GDM1 (cell line): ENCODE data around the gene TMEM191B.
"Not testable (repeated sequence)": the region's sequence is repeated elsewhere in the genome, so short reads cannot be mapped to it uniquely, and the experiment has no call there.

Source experiments
- DNase-seq: peaks from one replicate; lab custom pipeline; 2025; lab: John Stamatoyannopoulos, UW

TMEM191B gene

DNA sequence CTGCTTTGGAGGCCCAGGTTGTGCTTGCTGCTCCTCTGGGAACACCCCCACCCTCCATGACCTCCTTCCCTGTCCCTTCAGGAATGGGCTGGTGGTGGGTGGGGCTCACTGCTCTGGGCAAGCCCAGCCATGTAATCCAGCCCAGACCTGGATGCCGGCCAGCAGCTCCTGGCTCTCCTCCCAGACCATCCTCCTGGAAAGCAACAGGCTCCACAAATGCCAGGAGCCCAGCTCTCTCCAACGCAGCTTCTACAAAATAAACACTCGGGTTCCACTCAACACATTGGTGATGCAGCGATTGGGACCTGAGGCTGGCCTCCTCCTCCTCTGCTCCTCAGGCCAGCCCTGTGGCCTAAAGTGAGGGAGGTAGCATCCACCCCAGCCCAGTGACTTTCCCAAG, 30.9 kb downstream of the TMEM191B start:
- DNase-seq, result not testable (repeated sequence)

DNA sequence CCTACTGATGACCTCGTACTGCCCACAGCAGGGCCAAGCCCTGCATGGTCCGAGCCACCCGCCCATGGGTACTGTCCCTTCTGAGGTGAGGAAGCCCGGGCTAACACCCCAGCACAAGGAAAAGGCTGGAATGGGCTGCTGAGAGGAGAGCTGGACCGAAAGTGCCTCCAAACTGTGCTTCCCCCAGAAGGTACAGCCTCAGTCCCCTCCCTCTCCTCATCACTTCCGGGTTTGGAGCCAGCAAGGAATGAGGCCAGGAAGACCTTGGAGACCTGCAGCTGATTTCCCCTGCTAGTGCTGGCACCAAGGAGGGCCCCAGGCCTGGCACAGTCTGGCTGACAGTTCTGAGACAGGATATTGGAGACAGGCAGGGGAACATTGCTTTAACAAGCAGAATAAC, 31.3 kb downstream of the TMEM191B start:
- not testable (repeated sequence) for DNase-seq

DNA sequence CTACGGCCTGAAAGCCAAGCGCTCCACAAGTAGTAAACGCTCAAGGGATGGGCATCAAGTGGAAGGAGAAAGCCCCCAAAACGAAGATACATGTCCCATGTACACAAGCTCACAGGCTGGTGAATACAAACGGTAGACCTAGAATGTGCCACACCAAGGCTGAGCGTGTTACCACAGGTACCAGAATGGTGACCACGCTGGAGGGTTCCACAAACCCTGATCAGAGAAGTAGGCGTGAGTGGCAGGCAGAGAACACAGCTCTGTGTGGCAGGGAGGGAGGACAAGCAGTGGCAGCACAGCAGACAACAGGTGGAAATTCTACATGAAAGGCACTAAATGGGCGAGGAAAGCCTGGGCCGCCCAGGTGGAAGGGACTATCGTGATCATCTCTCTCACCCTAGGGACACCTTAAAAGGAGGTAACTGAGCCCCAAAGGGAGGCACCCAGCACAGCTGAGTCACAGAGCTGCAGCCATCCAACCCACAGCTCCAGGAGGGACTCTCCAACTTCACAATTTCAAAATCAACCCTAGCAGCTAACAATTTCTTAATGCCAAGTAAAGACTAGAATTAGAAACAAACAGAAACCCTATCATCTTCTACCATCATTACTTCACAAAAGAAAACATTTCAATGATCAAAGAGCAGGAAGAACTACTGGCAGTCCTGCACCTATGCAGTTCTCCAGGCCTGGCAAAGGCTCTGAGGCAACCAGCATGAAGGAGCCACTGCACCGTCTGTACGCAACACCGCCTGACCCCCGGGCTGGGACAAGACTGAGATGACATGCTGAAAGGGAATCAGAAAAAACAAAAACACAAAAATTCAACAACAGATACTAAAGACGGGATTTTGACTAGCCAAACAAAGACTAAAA, 32.7 kb downstream of the TMEM191B start:
- DNase-seq, result not testable (repeated sequence)

DNA sequence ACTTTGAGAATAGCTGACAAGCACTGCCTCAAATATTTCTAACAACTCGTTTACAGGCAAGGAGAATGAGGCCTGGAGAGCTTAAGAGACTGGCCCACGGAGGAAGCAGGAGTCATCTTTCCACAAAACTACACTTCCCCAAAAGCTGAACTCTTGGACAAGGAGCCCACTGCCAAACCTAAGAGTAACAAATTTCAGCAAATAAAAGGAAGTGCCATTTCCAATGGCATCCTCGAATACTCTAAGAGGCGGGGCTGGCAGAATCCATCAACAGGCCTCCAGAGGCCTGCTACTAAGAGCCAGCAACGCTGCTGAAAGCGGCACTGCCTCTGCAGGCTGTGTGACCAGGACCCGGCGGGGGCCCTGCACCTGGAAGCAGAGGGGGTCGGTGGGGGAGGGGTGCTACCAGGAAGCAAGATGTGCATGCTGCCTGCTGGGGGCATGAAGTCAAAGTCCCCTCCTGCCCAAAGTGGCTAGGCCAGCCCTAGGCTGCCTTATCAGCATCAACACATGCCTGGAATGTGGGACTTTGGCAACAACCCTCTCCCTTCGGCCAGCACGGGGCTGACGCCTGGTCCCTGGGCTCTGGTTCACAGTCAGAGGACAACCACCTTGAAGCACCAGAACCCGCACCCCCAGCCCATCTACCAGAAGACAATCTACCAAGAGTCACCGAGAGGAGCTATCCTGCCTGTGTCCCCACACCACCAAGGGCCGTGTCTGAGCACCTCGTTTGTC, 43.1 kb downstream of the TMEM191B start:
- not testable (repeated sequence) for DNase-seq

DNA sequence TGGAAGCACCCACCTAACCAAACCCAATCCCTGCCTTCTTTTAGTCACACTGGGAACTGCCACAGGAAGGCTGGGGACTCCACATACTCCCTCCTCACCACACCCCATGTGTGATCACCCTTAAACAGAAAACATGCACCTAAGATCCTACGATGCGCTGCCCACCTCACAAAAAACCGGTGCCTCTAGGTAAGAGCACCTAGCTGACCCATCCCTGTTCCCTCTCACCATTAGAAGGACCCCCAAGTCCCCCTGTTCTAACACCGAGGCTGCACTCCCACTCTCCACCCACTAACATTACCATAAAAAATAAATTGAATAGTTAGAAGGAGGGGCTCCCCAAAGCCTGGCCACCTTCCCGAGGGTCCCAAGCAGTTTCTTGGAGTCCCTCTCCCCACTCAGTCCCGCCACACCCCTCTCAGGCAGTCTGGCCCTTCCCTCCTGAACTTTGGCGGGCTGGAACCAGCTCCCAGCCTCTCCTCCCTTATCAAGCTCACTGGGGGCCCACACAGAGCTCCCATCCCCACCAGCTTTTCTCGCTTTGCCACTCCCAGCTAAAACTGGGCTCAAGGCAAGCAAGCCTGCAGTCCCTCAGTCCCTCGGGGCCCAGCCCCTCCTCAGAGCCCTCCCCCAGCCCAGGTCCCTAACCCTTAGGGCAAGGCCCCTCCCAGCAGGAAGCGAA, 46.0 kb downstream of the TMEM191B start:
- not testable (repeated sequence) for DNase-seq

DNA sequence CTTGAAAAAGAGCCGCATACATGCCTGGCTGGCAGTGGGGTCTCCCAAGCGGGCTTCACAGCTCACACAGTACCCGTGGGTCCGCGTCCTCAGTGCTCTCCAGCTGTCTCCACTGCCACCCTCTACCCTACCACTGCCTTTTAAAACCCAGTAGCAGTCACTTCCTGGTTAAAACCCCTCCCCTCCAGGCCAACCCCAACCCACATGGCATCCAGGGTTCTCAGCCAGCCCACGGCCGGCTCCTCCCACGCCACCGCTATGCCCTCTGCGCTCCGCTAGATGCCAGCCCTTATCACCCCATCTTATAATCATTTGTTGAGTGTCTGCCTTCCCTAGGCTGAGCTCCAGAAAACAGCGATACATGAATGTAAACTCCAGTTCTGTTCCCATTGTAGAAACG, 47.0 kb downstream of the TMEM191B start:
- not testable (repeated sequence) for DNase-seq

DNA sequence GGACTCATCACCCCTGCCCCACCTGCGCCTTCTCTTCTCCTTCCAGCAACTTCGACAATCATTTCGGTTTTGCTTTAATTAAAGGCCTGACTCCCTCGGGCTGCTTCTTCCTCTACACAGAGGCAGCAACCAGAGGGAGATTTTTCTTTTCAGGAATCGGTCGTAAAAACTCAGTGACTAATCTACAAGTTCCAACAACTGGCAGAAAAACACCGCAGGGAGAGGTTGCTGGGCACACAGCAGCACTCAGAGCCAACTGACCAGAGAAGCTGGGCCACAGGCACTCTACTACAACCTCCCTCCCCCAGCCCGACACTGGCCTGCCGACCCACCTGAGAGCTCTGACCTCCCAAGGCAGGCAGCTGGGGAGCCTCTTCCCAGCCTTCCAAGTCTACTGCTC, 48.1 kb downstream of the TMEM191B start:
- DNase-seq, result not testable (repeated sequence)

DNA sequence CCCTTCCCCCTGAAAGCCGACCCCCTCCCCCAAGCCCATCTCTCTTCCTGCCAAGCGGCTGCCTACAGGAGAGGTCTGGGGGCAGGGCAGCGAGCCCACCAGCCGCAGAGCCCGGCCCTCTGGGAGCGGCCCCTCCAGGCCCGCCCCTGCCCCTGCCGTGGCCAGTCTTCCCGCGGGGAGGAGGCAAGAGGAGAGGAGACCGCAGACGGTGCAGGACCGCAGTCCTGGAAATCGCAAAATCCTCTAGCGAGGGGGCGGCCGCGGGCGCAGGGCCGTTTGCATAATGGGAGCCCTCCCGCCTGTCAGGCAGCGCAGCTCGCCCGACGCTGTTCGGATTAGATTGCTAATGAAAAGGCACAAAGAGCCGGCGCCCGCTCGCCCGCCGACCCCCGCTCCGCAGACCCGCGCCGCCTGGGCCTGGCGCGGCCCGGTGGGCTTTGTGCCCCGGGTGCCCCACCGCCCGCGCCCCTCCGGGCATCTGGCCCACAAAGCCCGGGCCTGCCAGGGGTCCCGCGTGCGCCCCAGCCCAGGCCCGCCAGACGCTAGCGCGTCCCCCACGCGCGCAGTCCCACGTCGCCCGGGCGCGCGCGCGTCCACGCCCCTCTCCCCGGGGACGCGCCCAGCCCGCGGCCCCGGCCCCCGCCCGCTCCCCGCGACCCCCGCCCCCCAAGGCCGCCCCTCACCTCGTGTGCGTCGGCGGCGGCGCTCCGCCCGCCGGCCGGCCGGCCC, 49.7 kb downstream of the TMEM191B start:
- not testable (repeated sequence) for DNase-seq

DNA sequence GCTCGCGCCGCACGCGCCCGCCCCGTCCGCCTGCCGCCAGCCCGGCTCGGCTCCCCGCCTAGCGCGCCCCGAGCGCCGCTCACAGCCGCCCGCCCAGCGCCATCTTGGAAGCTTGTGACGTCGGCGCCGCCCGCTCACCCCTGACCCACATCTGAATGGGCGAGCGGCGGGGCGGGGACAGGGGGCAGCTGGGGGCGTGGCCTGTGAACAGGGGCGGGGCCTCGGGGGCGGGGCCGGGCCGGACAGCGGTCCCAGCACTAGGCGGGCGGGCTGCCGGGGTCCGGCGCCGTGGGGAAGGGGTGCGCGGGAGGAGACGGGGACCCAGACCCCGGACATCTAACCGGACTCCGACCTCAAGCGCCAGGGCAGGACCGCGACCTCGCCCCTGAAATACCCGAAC, 50.2 kb downstream of the TMEM191B start:
- DNase-seq, result not testable (repeated sequence)
